Tibial nerve (tissue), 4 donors: ENCODE measurements around the gene GPR155. TPM values are rescaled to one million over a fixed set of nuclear protein-coding genes. Genes with fewer than 3 reads are reported as not detected.

Experiments
- DNase-seq, 2 donors: peaks; one replicate each; pipeline ENCODE4 v3.0.0-alpha.2; 2019; ENCODE audit warnings: low spot score in 2 of 2
- H3K27ac ChIP-seq, 4 donors: fragments of 200-600 bp; sonication (generic) in 3 of 4; one replicate each; pipeline ENCODE4 v1.5.1; 2017 to 2019; ENCODE audit warnings: mild to moderate bottlenecking in 1 of 4
- H3K27me3 ChIP-seq, 2 donors: fragments of 200-600 bp; sonication (generic) in 1 of 2; one replicate each; pipeline versions ENCODE4 v1.5.1 to v1.6.0; 2017 to 2019
- H3K36me3 ChIP-seq, 3 donors: fragments of 200-600 bp; sonication (generic); one replicate each; pipeline ENCODE4 v1.5.1; 2018 to 2019
- H3K4me1 ChIP-seq, 4 donors: fragments of 200-600 bp; sonication (generic) in 3 of 4; one replicate each; pipeline ENCODE4 v1.5.1; 2017 to 2019
- H3K4me3 ChIP-seq, 4 donors: fragments of 200-600 bp; sonication (generic) in 3 of 4; one replicate each; pipeline ENCODE4 v1.5.1; 2017 to 2019; ENCODE audit warnings: mild to moderate bottlenecking in 1 of 4, moderate library complexity in 1 of 4
- H3K9me3 ChIP-seq, 4 donors: fragments of 200-600 bp; sonication (generic) in 3 of 4; one replicate each; pipeline ENCODE4 v1.5.1; 2017 to 2019
- CTCF ChIP-seq, 5 experiments: fragments of 200-600 bp in 3 of 5; fragments of 450-650 bp in 2 of 5; sonication (generic) in 3 of 5; IDR thresholded peaks; one replicate each; pipeline ENCODE4 v1.5.1; 2016 to 2019; ENCODE audit warnings: antibody characterized with exemption in 5 of 5, mild to moderate bottlenecking in 3 of 5, moderate library complexity in 2 of 5
- EP300 ChIP-seq, 2 donors: sonication (generic); formaldehyde crosslinking; IDR thresholded peaks; one replicate each; pipeline ENCODE4 v1.6.1; 2017; ENCODE audit warnings: antibody characterized with exemption in 2 of 2, mild to moderate bottlenecking in 1 of 2
- POLR2A ChIP-seq, 2 donors: fragments of 450-650 bp; IDR thresholded peaks; one replicate each; pipeline ENCODE4 v1.6.1; 2017; ENCODE audit warnings: antibody characterized with exemption in 2 of 2, mild to moderate bottlenecking in 2 of 2, moderate library complexity in 2 of 2
- whole genome bisulfite sequencing, 2 donors: methylation state at CpG; one replicate each; pipeline ENCODE4 v1.1.5; 2018; 5-methylcytosine and 5-hydroxymethylcytosine counted together
- total RNA-seq, 4 donors: library from RNA; depleted of rRNA; stranded (reverse); fragments of >200 nt; gene quantifications; one replicate each; pipeline ENCODE4 v1.1.0, GENCODE V29; 2016

The GPR155 gene
- total RNA-seq, 4 donors from 2014 or later: 8.6 to 36.5 (median 15.5) TPM

GRCh38 chr2:174385201-174385600 lies 101.6 kb downstream of the GPR155 start:
- Histone ChIP-seq H3K4me1 (peaks cover 0 to 3% (median 0%) of the 10 kb centered on the region in 4 donors), H3K4me3 (no peak overlapping the region), H3K36me3 (peaks cover 0 to 66% (median 0%) of the 10 kb centered on the region in 3 donors), H3K27ac (no peak overlapping the region), H3K9me3 (no peaks in the 10 kb centered on the region), H3K27me3 (no peaks in the 10 kb centered on the region)
- 87 to 91% methylated on average over 3 of the region's 3 CpGs for WGBS, 2 donors
- DNase-seq: no peak
- TF ChIP-seq POLR2A (IDR thresholded peaks at IDR 0.05) (no peak), EP300 (IDR thresholded peaks at IDR 0.05) (no peak), CTCF (IDR thresholded peaks at IDR 0.05) (no peak)

GRCh38 chr2:174383796-174384195 lies 103.0 kb downstream of the GPR155 start:
- H3K36me3 ChIP-seq: peaks cover 0 to 67% (median 5%) of the 10 kb centered on the region in 3 donors
- DNase-seq: no peak
- H3K27ac ChIP-seq: no peak overlapping the region
- H3K4me3 ChIP-seq: no peak overlapping the region
- H3K4me1 ChIP-seq: no peaks in the 10 kb centered on the region
- H3K9me3 ChIP-seq: no peaks in the 10 kb centered on the region
- H3K27me3 ChIP-seq: no peaks in the 10 kb centered on the region
- WGBS, 2 donors: 71 to 82% methylated on average over 1 of the region's 1 CpG
- TF ChIP-seq CTCF (IDR thresholded peaks at IDR 0.05): no peak
- no peak for TF ChIP-seq POLR2A (IDR thresholded peaks at IDR 0.05)
- no peak for TF ChIP-seq EP300 (IDR thresholded peaks at IDR 0.05)

Other genes starting within 250 kb of the GPR155 start
- gene OLA1, start 238.5 kb downstream of the GPR155 start, total RNA-seq: 10 to 100 TPM; 32.0 to 69.0 (median 45.5) TPM
- gene SP9, start 152.1 kb downstream of the GPR155 start, total RNA-seq: not detected
- gene SCRN3, start 91.3 kb downstream of the GPR155 start, total RNA-seq: 10 to 100 TPM; 13.5 to 32.0 (median 20.7) TPM
- gene WIPF1, start 110.8 kb upstream of the GPR155 start, total RNA-seq: 10 to 100 TPM; 43.2 to 63.8 (median 52.9) TPM